ENCODE measurements around the gene CDH13.

DNA sequence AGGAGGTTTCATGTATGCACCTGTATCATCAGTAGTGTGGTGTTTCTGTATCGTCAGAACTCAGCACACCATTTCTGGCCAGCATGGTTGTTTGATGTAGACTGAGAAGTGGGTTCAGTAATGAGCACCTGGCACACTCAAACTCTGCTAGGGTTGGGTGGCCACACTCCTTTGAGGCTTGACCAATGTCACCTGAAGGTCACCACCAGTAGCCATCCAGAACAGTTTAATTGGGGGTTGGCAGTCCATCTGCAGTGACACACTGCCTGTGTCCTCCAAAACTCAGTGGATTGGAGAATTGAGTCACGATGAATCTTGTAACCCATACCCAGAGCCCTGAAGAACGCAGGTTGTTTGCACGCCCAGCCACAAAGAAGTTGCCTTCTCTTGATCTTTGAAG, 1094.2 kb downstream of the CDH13 start:
- TF ChIP-seq, protein P1, sequence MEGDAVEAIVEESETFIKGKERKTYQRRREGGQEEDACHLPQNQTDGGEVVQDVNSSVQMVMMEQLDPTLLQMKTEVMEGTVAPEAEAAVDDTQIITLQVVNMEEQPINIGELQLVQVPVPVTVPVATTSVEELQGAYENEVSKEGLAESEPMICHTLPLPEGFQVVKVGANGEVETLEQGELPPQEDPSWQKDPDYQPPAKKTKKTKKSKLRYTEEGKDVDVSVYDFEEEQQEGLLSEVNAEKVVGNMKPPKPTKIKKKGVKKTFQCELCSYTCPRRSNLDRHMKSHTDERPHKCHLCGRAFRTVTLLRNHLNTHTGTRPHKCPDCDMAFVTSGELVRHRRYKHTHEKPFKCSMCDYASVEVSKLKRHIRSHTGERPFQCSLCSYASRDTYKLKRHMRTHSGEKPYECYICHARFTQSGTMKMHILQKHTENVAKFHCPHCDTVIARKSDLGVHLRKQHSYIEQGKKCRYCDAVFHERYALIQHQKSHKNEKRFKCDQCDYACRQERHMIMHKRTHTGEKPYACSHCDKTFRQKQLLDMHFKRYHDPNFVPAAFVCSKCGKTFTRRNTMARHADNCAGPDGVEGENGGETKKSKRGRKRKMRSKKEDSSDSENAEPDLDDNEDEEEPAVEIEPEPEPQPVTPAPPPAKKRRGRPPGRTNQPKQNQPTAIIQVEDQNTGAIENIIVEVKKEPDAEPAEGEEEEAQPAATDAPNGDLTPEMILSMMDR (IDR thresholded peaks at IDR 0.05; ENCODE audit: low read depth, low read length, poor library complexity, severe bottlenecking): no peak
- TF ChIP-seq EZH2phosphoT487 (IDR thresholded peaks at IDR 0.05; ENCODE audit: borderline replicate concordance, low read length): no peak

All from DOHH2 (cell line).